GM19023 (cell line): Measurements from ENCODE around the gene RREB1.

Experiments
- ATAC-seq: cut with Tn5 transposase; IDR thresholded peaks from one replicate; pipeline ENCODE4 v1.9.1; 2021; ENCODE audit warnings: mild to moderate bottlenecking, moderate library complexity; ENCODE audit not compliant: unreplicated experiment

Gene RREB1

GRCh38 chr6:7239590-7239948, 131.8 kb downstream of the RREB1 start:
- no peak for ATAC-seq

- ATAC-seq = no peak
Observed at GRCh38 chr6:7240351-7240750, 132.6 kb downstream of the RREB1 start.

- ATAC-seq = no peak
Observed at GRCh38 chr6:7241160-7241559, 133.4 kb downstream of the RREB1 start.

GRCh38 chr6:7241709-7242645, 134.2 kb downstream of the RREB1 start:
- no peak for ATAC-seq

GRCh38 chr6:7242835-7243178, 135.0 kb downstream of the RREB1 start:
- ATAC-seq = no peak

- ATAC-seq = no peak
Observed at GRCh38 chr6:7243179-7243981, 135.6 kb downstream of the RREB1 start.

- ATAC-seq = no peak
Observed at GRCh38 chr6:7245668-7246393, 138.1 kb downstream of the RREB1 start.

- no peak for ATAC-seq
Observed at GRCh38 chr6:7246401-7247178, 138.8 kb downstream of the RREB1 start.

- no peak for ATAC-seq
Observed at GRCh38 chr6:7247179-7247456, 139.4 kb downstream of the RREB1 start.

GRCh38 chr6:7247828-7248227, 140.1 kb downstream of the RREB1 start:
- ATAC-seq = no peak

GRCh38 chr6:7249391-7249790, 141.6 kb downstream of the RREB1 start:
- no peak for ATAC-seq

GRCh38 chr6:7249946-7250643, 142.3 kb downstream of the RREB1 start:
- ATAC-seq = no peak

- no peak for ATAC-seq
Observed at GRCh38 chr6:7250812-7251211, 143.1 kb downstream of the RREB1 start.

- ATAC-seq = no peak
Observed at GRCh38 chr6:7251646-7252260, 144.0 kb downstream of the RREB1 start.

GRCh38 chr6:7252390-7252789, 144.6 kb downstream of the RREB1 start:
- ATAC-seq = no peak

- no peak for ATAC-seq
Observed at GRCh38 chr6:7254980-7255835, 147.4 kb downstream of the RREB1 start.

GRCh38 chr6:7255918-7256317, 148.2 kb downstream of the RREB1 start:
- no peak for ATAC-seq

GRCh38 chr6:7256785-7257184, 149.0 kb downstream of the RREB1 start:
- ATAC-seq = no peak
